Keratinocyte (primary cell): ENCODE measurements around the gene DPAGT1.
"Not testable (repeated sequence)": the region's sequence is repeated elsewhere in the genome, so short reads cannot be mapped to it uniquely, and the experiment has no call there.

Experiments used
- EZH2 ChIP-seq: IDR thresholded peaks from one replicate; pipeline ENCODE4 v1.6.1; 2012; ENCODE audit warnings: inconsistent platforms, mild to moderate bottlenecking, low read length, moderate library complexity
- TF ChIP-seq, protein P1 (sequence below), 3 experiments: IDR thresholded peaks in 1 of 3; conservative IDR thresholded peaks in 1 of 3; optimal IDR thresholded peaks in 1 of 3; 2 replicates in 2 of 3; 3 replicates in 1 of 3; pipeline versions ENCODE3 to v1.5.1; 2011; ENCODE audit warnings: low read length in 3 of 3, mild to moderate bottlenecking in 3 of 3, moderate library complexity in 2 of 3, control low read depth in 1 of 3, inconsistent platforms in 1 of 3; ENCODE audit not compliant: insufficient read depth in 2 of 3; ENCODE audit errors: extremely low read depth in 1 of 3

DNA sequence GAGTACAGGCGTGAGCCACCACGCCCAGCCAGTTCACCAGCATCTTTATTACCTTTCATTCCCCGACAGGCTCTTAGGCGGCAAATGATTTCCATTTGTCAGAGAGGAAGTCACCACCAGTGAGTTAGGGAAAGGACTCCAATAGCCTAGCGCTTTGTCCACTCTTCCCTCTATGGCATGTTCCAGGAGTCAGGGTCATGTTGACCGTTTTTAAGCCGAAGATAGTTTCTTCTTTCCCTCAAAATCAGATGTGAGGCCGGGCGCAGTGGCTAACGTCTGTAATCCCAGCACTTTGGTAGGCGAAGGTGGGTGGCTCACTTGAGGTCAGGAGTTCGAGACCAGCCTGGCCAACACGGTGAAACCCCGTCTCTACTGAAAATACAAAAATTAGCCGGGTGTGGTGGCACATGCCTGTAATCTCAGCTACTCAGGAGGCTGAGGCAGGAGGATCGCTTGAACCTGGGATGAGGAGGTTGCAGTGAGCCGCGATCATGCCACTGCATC lies 1.6 kb upstream of the DPAGT1 start:
- TF ChIP-seq, protein P1, sequence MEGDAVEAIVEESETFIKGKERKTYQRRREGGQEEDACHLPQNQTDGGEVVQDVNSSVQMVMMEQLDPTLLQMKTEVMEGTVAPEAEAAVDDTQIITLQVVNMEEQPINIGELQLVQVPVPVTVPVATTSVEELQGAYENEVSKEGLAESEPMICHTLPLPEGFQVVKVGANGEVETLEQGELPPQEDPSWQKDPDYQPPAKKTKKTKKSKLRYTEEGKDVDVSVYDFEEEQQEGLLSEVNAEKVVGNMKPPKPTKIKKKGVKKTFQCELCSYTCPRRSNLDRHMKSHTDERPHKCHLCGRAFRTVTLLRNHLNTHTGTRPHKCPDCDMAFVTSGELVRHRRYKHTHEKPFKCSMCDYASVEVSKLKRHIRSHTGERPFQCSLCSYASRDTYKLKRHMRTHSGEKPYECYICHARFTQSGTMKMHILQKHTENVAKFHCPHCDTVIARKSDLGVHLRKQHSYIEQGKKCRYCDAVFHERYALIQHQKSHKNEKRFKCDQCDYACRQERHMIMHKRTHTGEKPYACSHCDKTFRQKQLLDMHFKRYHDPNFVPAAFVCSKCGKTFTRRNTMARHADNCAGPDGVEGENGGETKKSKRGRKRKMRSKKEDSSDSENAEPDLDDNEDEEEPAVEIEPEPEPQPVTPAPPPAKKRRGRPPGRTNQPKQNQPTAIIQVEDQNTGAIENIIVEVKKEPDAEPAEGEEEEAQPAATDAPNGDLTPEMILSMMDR (optimal IDR thresholded peaks at IDR 0.05 in 1 of 3, IDR thresholded peaks at IDR 0.05 in 1 of 3, conservative IDR thresholded peaks at IDR 0.05 in 1 of 3; ENCODE audit: extremely low read depth in 1 of 3, insufficient read depth in 2 of 3, low read length in 3 of 3), result not testable (repeated sequence)
- not testable (repeated sequence) for TF ChIP-seq EZH2
